ENCODE measurements around the gene PRKAR2B.

DNA sequence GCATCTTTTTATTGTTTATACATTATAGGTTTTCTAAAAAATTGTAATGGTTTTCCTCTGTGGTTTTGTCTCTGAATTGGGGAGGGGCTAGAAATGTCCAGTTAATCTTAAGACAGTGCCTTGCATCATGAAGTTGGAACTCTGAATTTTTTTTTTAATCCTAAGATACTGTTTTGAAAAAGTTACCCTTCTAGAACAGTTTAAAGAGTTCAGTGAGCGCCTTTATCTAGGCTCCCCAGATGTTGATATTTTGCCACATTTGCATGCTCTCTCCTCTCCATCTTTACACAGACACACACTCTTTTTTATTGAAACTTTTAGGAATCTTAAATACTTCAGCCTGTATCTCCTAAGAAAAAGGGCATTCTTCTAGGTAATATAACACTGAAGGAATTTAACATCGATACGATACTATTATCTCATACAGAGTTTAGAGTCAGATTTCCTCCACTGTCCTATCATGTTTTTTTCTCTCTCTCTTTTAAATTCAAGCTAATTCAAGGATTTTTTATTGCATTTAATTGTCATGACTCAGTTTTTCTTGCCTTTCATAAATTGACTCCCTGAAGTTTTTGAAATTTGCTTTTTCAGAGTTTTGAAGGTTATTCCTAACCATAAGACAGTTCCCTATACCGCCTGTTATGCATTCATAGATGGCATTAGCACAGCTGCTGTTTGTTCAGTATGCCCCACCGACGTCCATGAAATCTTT, 31.5 kb downstream of the PRKAR2B start:
- TF ChIP-seq, protein P1, sequence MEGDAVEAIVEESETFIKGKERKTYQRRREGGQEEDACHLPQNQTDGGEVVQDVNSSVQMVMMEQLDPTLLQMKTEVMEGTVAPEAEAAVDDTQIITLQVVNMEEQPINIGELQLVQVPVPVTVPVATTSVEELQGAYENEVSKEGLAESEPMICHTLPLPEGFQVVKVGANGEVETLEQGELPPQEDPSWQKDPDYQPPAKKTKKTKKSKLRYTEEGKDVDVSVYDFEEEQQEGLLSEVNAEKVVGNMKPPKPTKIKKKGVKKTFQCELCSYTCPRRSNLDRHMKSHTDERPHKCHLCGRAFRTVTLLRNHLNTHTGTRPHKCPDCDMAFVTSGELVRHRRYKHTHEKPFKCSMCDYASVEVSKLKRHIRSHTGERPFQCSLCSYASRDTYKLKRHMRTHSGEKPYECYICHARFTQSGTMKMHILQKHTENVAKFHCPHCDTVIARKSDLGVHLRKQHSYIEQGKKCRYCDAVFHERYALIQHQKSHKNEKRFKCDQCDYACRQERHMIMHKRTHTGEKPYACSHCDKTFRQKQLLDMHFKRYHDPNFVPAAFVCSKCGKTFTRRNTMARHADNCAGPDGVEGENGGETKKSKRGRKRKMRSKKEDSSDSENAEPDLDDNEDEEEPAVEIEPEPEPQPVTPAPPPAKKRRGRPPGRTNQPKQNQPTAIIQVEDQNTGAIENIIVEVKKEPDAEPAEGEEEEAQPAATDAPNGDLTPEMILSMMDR (IDR thresholded peaks at IDR 0.05; ENCODE audit: poor library complexity): no peak
- TF ChIP-seq EZH2 (IDR thresholded peaks at IDR 0.05; ENCODE audit: borderline replicate concordance): no peak

Measured in hepatocyte (in vitro differentiated cells).